Suppressor macrophage (primary cell): ENCODE data around the gene GCK.
A peak's percentile ranks its signal among the peaks of the same experiment; 100 is the strongest.

ENCODE experiments used
- DNase-seq, 4 experiments: peaks; one replicate each; pipeline ENCODE4 v3.0.0-alpha.2; 2020 to 2022

Gene GCK

DNA sequence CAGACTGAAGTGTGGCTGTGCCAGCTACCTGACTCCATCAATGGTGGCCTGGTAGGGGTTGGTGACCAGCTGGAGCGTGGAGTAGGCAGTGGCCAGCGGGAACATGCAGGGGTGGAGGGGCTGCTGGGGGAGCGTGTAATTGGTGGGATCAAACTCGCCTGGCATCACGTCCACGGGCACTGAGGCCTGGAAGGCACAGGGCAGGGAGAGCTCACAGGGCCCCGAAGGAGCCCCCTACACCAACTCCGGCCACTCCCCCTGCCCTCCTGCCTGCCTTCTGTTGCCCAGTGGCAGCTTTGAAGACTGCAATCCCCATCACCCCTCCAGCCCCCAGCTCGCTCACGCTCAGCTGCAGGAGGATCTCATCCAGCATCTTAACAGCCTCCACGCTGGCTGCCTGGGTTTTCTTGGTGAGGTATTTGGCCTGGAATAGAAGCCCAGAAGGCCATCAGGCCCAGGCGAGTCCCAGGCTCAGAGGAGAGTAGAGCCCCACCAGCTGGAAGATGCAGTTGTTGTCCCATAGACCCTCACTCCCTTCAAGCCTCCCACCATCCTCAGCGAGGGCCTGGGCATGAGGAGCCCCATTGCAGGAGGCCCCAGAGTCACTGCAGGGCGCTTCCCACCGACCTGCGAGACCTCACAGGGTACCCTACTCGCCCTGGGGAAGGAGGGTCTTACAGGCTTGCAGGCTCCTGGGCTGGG is 73.0 kb downstream of the GCK start:
- DNase-seq = no peak

- no peak for DNase-seq
Observed at GRCh38 chr7:44114586-44115310, 74.5 kb downstream of the GCK start.

- no peak for DNase-seq
Observed at GRCh38 chr7:44113764-44114354, 75.4 kb downstream of the GCK start.

- DNase-seq = no peak
Observed at GRCh38 chr7:44112997-44113763, 76.1 kb downstream of the GCK start.

- DNase-seq = no peak
Observed at GRCh38 chr7:44112231-44112996, 76.8 kb downstream of the GCK start.

DNA sequence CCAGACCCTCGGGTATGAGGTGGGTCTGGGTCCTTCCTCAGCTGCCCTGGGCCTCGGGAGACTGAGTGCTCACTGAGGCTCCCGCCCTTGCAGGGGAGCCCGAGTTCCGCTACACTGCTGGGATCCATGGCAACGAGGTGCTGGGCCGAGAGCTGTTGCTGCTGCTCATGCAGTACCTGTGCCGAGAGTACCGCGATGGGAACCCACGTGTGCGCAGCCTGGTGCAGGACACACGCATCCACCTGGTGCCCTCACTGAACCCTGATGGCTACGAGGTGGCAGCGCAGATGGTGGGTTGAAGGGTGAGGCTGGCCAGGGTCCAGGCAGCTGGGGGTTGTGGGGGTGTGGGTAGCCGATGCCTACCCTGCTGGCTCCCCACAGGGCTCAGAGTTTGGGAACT is 77.5 kb downstream of the GCK start:
- no peak for DNase-seq

DNA sequence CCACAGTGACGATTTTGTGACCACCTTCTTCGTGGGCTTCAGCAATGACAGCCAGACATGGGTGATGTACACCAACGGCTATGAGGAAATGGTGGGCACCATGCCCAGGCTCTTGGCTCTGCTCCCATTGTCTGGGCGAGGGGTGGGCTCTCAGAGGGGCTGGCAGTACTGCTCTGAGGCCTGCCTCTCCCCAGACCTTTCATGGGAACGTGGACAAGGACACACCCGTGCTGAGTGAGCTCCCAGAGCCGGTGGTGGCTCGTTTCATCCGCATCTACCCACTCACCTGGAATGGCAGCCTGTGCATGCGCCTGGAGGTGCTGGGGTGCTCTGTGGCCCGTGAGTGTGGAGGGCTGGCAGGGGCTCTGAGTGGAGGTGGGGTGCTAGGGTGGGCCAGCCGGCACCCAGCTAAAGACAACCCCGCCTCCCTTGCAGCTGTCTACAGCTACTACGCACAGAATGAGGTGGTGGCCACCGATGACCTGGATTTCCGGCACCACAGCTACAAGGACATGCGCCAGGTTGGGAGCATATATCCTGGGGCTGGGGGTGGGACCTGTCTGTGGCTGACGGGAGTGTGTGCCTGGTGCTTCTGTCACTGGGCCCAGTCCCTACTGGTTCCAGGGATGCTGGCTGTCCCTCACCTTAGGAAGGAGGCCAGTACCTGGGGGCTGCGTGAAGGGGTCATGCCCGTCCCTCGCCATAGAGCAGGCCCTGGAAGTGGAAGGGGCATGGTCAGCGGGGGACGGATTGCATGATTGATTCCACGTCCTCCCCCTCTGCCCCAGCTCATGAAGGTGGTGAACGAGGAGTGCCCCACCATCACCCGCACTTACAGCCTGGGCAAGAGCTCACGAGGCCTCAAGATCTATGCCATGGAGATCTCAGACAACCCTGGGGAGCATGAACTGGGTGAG is 78.3 kb downstream of the GCK start:
- no peak for DNase-seq

DNA sequence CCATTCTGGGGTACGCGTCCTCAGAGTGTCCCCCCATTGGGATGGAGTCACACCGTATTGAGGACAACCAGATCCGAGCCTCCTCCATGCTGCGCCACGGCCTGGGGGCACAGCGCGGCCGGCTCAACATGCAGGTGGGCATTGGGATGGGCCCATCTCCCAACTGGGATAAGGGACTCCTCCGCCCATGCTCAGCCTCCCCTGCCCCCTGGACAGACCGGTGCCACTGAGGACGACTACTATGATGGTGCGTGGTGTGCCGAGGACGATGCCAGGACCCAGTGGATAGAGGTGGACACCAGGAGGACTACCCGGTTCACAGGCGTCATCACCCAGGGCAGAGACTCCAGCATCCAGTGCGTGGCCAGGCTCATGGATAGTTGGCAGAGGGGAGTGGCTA is 79.2 kb downstream of the GCK start:
- DNase-seq = no peak

DNA sequence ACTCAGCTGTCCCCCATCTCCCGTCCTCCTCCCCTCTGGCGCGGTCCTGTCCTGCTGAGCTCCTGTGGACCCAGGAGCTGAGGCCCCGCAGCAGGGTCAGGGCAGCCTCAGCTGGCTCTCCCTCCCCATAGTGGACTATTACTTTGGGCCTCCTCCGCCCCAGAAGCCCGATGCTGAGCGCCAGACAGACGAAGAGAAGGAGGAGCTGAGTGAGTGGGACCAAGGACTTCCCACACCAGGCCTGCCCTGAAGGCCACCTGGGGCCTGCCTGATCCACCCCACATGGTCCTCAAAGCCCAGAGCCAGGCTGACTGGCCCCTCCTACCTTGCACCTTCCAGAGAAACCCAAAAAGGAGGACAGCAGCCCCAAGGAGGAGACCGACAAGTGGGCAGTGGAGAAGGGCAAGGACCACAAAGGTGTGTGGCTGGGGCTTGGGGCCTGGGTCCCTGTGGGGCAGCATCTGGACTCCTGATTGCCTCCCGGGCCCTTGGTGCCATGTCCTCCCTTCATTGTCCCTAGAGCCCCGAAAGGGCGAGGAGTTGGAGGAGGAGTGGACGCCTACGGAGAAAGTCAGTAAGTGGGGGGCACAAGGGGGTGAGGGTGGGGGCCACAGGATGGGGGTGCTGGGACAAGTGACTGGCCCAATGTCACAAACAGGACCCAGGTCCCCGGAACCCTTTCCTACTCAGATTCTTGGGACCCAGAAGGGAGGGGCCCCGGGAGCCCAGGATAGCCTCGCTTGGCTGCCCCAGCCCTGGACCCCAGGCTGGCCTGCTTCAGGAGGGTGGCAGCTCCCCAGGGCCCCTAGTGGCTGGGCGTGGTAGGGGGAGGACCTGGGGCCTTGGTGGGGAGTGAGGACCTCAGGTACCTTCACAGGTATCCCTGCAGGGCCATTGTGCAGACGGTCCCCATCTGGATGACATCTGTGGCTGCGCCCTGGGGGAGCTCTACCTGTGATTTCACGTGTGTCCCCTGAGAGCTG is 80.2 kb downstream of the GCK start:
- DNase-seq = no peak

- DNase-seq = no peak
Observed at GRCh38 chr7:44107961-44108767, 81.1 kb downstream of the GCK start.

GRCh38 chr7:44107116-44107960 is 81.9 kb downstream of the GCK start:
- DNase-seq = no peak

DNA sequence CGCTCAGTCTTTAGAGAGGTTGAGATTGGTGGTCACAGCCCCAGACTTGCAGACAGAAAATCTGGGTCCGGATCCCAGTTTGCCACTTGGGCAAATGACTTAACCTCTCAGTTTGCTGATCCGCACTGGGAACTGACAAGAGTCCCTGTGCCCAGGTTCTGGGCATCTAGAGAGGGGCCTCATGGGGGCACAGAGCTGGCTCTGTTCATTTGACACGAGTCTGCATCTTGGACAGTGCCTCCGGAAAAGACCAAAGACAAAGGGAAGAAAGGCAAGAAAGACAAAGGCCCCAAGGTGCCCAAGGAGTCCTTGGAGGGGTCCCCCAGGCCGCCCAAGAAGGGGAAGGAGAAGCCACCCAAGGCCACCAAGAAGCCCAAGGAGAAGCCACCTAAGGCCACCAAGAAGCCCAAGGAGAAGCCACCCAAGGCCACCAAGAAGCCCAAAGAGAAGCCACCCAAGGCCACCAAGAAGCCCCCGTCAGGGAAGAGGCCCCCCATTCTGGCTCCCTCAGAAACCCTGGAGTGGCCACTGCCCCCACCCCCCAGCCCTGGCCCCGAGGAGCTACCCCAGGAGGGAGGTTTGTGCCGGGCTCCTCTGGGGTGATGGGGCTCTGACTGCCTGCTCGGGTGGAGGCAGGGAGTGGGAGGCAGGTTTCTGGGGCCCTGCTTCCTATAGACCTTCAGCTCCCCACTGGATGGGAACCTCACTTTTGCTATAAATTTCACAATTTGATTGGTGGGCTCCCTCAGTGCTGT is 82.8 kb downstream of the GCK start:
- DNase-seq = no peak

DNA sequence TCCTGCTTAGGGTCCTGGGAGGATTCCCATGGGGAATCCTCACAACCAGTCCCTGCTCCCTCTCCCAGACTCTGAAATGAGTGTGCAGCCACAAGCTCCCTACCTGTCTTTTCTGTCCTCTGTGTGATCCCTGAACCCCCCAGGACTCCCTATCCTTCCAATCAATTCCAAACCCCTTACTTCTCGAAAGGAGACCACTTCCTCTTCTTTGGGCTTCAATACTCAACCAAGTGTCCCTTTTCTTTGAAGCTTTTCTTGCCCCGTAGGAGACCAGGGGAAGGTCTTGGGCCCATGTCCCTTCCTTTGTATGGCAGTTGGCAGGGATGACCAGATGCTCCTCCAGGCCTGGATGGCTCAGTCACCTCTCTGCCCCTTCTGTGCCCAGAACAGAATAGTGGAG is 83.4 kb downstream of the GCK start:
- no peak for DNase-seq

DNA sequence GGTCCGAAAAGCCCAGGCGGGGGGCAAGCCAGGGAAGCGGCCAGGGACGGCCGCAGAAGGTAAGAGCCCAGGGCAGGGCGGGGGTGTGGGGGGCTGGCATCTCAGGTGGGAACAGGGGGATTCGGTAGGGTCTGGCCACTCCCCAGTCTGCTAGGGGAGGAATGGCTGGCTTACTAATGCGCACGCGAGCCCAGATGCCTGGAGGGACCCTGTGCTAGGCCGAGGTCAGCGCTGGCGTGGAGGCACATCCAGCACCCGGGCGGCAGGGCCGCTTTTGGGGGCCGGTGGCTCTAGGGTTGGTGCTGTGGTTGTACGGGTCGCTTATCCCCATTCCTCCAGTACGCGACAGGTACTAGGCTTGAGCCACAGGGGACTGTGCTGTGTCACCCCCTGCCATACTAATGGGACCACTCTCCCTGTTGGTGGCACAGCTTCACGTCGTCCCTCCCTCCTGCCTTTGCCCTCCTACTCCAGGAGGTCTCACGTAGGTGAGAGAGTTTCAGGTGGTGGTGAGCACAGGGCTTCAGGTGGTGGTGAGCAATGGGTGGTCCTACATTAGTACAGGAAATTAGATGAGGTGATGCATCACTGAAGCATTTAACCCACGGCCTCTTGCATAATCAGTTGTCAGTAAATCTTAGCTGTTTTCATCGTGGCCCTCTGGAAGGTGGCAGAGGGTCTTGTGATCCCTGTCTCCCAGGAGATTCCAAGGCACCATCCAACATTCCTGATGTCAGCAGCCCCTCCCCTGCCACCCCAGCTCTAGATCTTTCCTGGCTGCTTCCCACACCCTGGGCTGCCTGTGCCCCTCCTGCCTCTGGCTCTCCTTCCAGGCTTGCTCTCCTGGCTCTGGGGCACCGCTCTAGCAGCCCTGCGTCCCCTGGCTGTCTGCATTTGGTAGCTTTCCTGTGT is 84.1 kb downstream of the GCK start:
- no peak for DNase-seq

GRCh38 chr7:44103923-44104859 is 85.0 kb downstream of the GCK start, which contains the start of gene AEBP1:
Gene AEBP1 (plus strand): TSS chr7:44104345. CDS start chr7:44104666, 321 bp downstream.
- peak in 3 of 4 experiments; percentile 17 to 44 (median 32) for DNase-seq
